Measurements from ENCODE around the gene RIPOR2. TPM values are rescaled to one million over a fixed set of nuclear protein-coding genes. Genes with fewer than 3 reads are reported as not detected.

Gene RIPOR2
- total and polyA plus RNA-seq, 2 of the 13 experiments (the other 11 are each of a cell fraction or from before 2014, with no cell fraction given), result 0.02 to 0.05 TPM

GRCh38 chr6:24854077-24854666 is 81.6 kb downstream of the RIPOR2 start (continued):
- TF ChIP-seq, protein P1, sequence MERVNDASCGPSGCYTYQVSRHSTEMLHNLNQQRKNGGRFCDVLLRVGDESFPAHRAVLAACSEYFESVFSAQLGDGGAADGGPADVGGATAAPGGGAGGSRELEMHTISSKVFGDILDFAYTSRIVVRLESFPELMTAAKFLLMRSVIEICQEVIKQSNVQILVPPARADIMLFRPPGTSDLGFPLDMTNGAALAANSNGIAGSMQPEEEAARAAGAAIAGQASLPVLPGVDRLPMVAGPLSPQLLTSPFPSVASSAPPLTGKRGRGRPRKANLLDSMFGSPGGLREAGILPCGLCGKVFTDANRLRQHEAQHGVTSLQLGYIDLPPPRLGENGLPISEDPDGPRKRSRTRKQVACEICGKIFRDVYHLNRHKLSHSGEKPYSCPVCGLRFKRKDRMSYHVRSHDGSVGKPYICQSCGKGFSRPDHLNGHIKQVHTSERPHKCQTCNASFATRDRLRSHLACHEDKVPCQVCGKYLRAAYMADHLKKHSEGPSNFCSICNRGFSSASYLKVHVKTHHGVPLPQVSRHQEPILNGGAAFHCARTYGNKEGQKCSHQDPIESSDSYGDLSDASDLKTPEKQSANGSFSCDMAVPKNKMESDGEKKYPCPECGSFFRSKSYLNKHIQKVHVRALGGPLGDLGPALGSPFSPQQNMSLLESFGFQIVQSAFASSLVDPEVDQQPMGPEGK (CRISPR knock-in tag; IDR thresholded peaks at IDR 0.05), result no peak
- TF ChIP-seq ZNF33B (CRISPR knock-in tag; IDR thresholded peaks at IDR 0.05) (no peak), ZFP41 (CRISPR knock-in tag; IDR thresholded peaks at IDR 0.05; ENCODE audit: borderline replicate concordance) (no peak), SNRNP70 (IDR thresholded peaks at IDR 0.05; ENCODE audit: low read depth, low read length) (no peak), ZNF570 (CRISPR knock-in tag; IDR thresholded peaks at IDR 0.05; ENCODE audit: borderline replicate concordance) (no peak), MXI1 (IDR thresholded peaks at IDR 0.05; ENCODE audit: borderline replicate concordance, low read depth, low read length) (no peak), U2AF2 (IDR thresholded peaks at IDR 0.05; ENCODE audit: low read depth, low read length) (no peak), FOXA1 (IDR thresholded peaks at IDR 0.05) (no peak), FOXA1 (CRISPR knock-in tag; IDR thresholded peaks at IDR 0.05) (no peak)

- Histone ChIP-seq H3K79me2 (ENCODE audit: insufficient read depth, low read length) (no peaks in the 10 kb centered on the region), H2AFZ (ENCODE audit: low read length) (no peak overlapping the region), H3K9me3 (ENCODE audit: low read length) (no peaks in the 10 kb centered on the region), H3K27ac (ENCODE audit: extremely low read length, insufficient read depth, low read length) (no peak overlapping the region), H3K27me3 (ENCODE audit: control insufficient read depth in 1 of 2, insufficient read depth in 2 of 2, low read length in 2 of 2) (peaks cover 0 to 5% of the 10 kb centered on the region in 2 experiments; a peak in 2 of 5 replicates), H3K4me2 (ENCODE audit: low read depth, low read length) (no peak overlapping the region), H3K36me3 (replicated peaks in 1 of 2; ENCODE audit: control insufficient read depth in 1 of 2, insufficient read depth in 2 of 2, low read length in 2 of 2) (no peaks in the 10 kb centered on the region), H4K20me1 (ENCODE audit: insufficient read depth, low read length) (no peaks in the 10 kb centered on the region), H3K4me3 (replicated peaks in 1 of 3; ENCODE audit: insufficient read depth in 1 of 3, low read depth in 2 of 3, low read length in 3 of 3) (no peak overlapping the region), H3K9ac (ENCODE audit: insufficient read depth, low read depth, low read length) (no peak overlapping the region), H3K4me1 (ENCODE audit: insufficient read depth, low read length) (peaks cover 12% of the 10 kb centered on the region)
- CTCF ChIA-PET (ENCODE audit: low intra/inter-chr PET ratio, low total read pairs), result no interaction called here
- DNase-seq (ENCODE audit: low spot score) (no peak), FAIRE-seq (no peak), ATAC-seq (no peak)
- in situ Hi-C loops (cut with HindIII; ENCODE audit: extremely low pct_ligation_motif_present, low pct_unique_long_range_greater_than_20kb) (no loop called here), intact Hi-C loops (cut with micrococcal nuclease; ENCODE audit: unreplicated experiment) (no loop called here)
- POLR2A ChIA-PET, result no interaction called here
- 49% methylated on average over 2 of the region's 2 CpGs for WGBS (ENCODE audit: low lambda C conversion rate)
- no TSS peak for BruUV-seq (replicated peaks)
- TF ChIP-seq ZNF710 (CRISPR knock-in tag; IDR thresholded peaks at IDR 0.05; ENCODE audit: borderline replicate concordance) (no peak), RBAK (CRISPR knock-in tag; IDR thresholded peaks at IDR 0.05) (no peak), MBNL3 (CRISPR knock-in tag; conservative IDR thresholded peaks at IDR 0.05) (no peak), KDM3A (CRISPR knock-in tag; IDR thresholded peaks at IDR 0.05; ENCODE audit: low read depth) (no peak), MLLT10 (CRISPR knock-in tag; IDR thresholded peaks at IDR 0.05) (no peak), RFXANK (CRISPR knock-in tag; IDR thresholded peaks at IDR 0.05) (no peak), ISX (CRISPR knock-in tag; conservative IDR thresholded peaks at IDR 0.05) (no peak), IRX3 (CRISPR knock-in tag; IDR thresholded peaks at IDR 0.05; ENCODE audit: borderline replicate concordance, low read depth) (no peak), ZNF547 (CRISPR knock-in tag; IDR thresholded peaks at IDR 0.05) (no peak), NONO (IDR thresholded peaks at IDR 0.05) (no peak), NONO (CRISPR knock-in tag; conservative IDR thresholded peaks at IDR 0.05) (no peak), NBN (conservative IDR thresholded peaks at IDR 0.05) (no peak)
- TF ChIP-seq, protein P2, sequence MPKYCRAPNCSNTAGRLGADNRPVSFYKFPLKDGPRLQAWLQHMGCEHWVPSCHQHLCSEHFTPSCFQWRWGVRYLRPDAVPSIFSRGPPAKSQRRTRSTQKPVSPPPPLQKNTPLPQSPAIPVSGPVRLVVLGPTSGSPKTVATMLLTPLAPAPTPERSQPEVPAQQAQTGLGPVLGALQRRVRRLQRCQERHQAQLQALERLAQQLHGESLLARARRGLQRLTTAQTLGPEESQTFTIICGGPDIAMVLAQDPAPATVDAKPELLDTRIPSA (CRISPR knock-in tag; IDR thresholded peaks at IDR 0.05; ENCODE audit: borderline replicate concordance), result no peak
Measured at GRCh38 chr6:24851086-24851485, 84.7 kb downstream of the RIPOR2 start.
